ENCODE measurements around the gene ZNF862. TPM values are rescaled to one million over a fixed set of nuclear protein-coding genes. Genes with fewer than 3 reads are reported as not detected.

The ZNF862 gene
- total RNA-seq, 1 donor from 2014 or later: 19.6 TPM

DNA sequence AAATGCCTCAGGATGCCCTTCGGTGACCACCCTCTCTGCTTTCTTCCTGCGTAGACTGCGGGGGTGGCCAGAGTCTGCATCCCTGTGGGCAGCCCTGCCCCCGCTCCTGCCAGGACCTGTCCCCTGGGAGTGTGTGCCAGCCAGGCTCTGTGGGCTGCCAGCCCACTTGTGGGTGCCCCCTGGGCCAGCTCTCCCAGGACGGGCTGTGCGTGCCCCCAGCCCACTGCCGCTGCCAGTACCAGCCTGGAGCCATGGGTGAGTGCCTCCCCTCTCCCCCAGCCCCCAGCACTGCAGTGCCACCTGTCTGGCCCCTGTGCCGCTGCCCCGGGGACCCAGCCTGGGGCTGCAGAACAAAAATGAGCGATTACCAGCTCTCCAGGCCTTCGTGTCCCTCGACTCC lies 23.1 kb upstream of the ZNF862 start:
- H3K27ac Mint-ChIP-seq (ENCODE audit: unreplicated experiment): no peak overlapping the region
- TF ChIP-seq, protein P1, sequence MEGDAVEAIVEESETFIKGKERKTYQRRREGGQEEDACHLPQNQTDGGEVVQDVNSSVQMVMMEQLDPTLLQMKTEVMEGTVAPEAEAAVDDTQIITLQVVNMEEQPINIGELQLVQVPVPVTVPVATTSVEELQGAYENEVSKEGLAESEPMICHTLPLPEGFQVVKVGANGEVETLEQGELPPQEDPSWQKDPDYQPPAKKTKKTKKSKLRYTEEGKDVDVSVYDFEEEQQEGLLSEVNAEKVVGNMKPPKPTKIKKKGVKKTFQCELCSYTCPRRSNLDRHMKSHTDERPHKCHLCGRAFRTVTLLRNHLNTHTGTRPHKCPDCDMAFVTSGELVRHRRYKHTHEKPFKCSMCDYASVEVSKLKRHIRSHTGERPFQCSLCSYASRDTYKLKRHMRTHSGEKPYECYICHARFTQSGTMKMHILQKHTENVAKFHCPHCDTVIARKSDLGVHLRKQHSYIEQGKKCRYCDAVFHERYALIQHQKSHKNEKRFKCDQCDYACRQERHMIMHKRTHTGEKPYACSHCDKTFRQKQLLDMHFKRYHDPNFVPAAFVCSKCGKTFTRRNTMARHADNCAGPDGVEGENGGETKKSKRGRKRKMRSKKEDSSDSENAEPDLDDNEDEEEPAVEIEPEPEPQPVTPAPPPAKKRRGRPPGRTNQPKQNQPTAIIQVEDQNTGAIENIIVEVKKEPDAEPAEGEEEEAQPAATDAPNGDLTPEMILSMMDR (conservative IDR thresholded peaks at IDR 0.05): no peak
- H3K27me3 Mint-ChIP-seq (ENCODE audit: low read depth): no peaks in the 10 kb centered on the region
- no peaks in the 10 kb centered on the region for H3K9me3 Mint-ChIP-seq
- no peak overlapping the region for H3K4me3 Mint-ChIP-seq
- no peak for DNase-seq (ENCODE audit: low read depth, low spot score)
- no peaks in the 10 kb centered on the region for H3K36me3 Mint-ChIP-seq (ENCODE audit: low read depth)
- H3K4me1 Mint-ChIP-seq: no peaks in the 10 kb centered on the region

DNA sequence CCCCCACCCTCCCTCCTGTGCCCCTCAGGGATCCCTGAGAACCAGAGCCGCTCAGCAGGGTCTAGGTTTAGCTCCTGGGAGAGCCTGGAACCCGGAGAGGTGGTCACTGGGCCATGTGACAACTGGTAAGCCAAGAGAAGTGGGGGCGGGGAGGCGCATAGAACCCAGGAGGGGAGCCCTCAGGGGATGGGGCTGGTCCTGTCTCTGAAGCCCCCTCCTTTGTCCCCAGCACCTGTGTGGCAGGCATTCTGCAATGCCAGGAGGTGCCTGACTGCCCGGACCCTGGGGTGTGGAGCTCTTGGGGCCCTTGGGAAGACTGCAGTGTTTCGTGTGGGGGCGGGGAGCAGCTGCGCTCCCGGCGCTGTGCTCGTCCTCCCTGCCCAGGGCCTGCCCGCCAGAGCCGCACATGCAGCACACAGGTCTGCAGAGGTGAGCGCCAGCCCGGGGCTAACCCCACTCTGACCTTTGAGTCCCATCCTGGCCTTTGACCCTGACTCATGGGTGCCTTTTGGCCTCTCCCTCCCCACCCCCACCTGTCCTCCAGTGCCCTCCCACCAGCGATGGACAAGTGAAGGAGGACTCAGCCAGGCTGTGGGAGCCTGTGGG lies 22.4 kb upstream of the ZNF862 start:
- Mint-ChIP-seq H3K36me3 (ENCODE audit: low read depth) (no peaks in the 10 kb centered on the region), H3K4me1 (no peaks in the 10 kb centered on the region), H3K9me3 (no peaks in the 10 kb centered on the region), H3K27ac (ENCODE audit: unreplicated experiment) (no peak overlapping the region), H3K4me3 (no peak overlapping the region), H3K27me3 (ENCODE audit: low read depth) (no peaks in the 10 kb centered on the region)
- TF ChIP-seq, protein P1 (conservative IDR thresholded peaks at IDR 0.05): no peak
- DNase-seq (ENCODE audit: low read depth, low spot score): no peak

DNA sequence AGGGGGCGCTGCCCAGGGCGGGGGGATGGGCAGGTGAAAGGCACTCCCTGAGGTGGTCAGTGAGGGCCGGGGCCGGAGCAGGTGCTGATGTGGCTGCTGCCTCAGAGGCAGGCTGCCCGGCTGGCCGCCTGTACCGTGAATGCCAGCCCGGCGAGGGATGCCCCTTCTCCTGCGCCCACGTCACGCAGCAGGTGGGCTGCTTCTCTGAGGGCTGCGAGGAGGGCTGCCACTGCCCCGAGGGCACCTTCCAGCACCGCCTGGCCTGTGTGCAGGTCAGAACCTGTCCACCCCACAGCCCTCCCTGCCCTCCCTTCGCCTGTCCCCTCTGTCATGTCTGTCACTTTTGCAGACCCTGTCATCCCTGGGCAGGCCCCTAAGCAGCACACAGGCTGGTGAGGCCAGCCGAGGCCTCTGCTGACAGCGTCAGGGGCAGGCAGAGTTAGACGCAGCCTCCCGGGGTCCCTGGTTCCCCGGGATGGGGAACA lies 21.9 kb upstream of the ZNF862 start:
- Mint-ChIP-seq H3K27me3 (ENCODE audit: low read depth) (no peaks in the 10 kb centered on the region), H3K27ac (ENCODE audit: unreplicated experiment) (no peak overlapping the region)
- TF ChIP-seq, protein P1 (conservative IDR thresholded peaks at IDR 0.05): no peak

DNA sequence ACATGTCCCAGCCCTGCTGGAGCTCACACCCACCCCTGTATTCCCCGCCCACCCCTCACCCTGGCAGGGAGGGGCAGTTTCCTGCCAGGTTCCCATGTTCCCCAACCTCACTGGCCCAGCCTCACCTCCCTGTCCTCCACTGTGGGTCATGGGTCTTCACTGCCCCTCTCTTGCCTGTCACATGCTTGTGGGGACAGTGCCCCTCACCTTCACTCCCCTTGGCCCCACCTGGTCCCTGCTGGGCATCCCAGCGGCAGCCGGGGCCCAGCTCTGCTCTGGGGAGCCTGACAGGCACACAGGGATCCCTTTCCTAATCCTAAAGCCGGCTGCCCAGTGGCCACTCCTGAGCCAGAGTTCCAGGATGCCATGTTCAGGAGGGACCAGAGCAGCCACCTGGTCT lies 21.4 kb upstream of the ZNF862 start:
- no peak for DNase-seq (ENCODE audit: low read depth, low spot score)
- Mint-ChIP-seq H3K4me3 (no peak overlapping the region), H3K36me3 (ENCODE audit: low read depth) (no peaks in the 10 kb centered on the region), H3K27me3 (ENCODE audit: low read depth) (no peaks in the 10 kb centered on the region), H3K27ac (ENCODE audit: unreplicated experiment) (no peak overlapping the region), H3K4me1 (no peaks in the 10 kb centered on the region), H3K9me3 (no peaks in the 10 kb centered on the region)
- TF ChIP-seq, protein P1 (conservative IDR thresholded peaks at IDR 0.05): no peak

More for the DNA sequence above, 21.9 kb upstream of the ZNF862 start:
- no peaks in the 10 kb centered on the region for H3K9me3 Mint-ChIP-seq
- no peaks in the 10 kb centered on the region for H3K36me3 Mint-ChIP-seq (ENCODE audit: low read depth)
- H3K4me3 Mint-ChIP-seq: no peak overlapping the region
- H3K4me1 Mint-ChIP-seq: no peaks in the 10 kb centered on the region
- DNase-seq (ENCODE audit: low read depth, low spot score): no peak

DNA sequence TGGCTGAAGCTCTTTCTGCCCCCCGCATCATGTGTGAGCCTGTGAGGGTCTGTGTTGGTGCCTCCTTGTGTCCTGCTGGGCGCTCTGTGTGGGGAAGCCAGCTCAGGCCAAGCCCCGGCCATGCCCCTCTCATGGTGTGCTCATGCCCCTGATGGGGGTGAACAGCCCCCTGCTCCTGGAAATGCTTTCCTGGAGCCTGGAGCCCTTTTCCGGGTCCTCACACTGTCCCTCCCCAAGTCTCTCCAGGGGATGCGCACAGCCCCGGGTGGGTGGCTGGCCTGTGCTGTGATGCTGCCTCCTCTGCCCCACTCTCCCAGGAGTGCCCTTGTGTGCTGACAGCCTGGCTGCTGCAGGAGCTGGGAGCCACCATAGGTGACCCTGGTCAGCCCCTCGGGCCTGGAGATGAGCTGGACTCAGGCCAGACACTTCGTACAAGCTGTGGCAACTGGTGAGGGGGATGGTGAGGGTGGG lies 20.8 kb upstream of the ZNF862 start:
- H3K27ac Mint-ChIP-seq (ENCODE audit: unreplicated experiment): no peak overlapping the region
- no peaks in the 10 kb centered on the region for H3K9me3 Mint-ChIP-seq
- DNase-seq (ENCODE audit: low read depth, low spot score): no peak
- H3K4me1 Mint-ChIP-seq: no peaks in the 10 kb centered on the region
- TF ChIP-seq, protein P1 (conservative IDR thresholded peaks at IDR 0.05): no peak
- H3K4me3 Mint-ChIP-seq: no peak overlapping the region
- no peaks in the 10 kb centered on the region for H3K36me3 Mint-ChIP-seq (ENCODE audit: low read depth)
- no peaks in the 10 kb centered on the region for H3K27me3 Mint-ChIP-seq (ENCODE audit: low read depth)

Data from neural crest cell (in vitro differentiated cells).